GM03348 (cell line): Measurements from ENCODE around the gene NT5C1A.

ENCODE experiments used
- DNase-seq: peaks from one replicate; pipeline ENCODE4 v3.0.0; 2012; ENCODE audit warnings: low spot score

The NT5C1A gene

DNA sequence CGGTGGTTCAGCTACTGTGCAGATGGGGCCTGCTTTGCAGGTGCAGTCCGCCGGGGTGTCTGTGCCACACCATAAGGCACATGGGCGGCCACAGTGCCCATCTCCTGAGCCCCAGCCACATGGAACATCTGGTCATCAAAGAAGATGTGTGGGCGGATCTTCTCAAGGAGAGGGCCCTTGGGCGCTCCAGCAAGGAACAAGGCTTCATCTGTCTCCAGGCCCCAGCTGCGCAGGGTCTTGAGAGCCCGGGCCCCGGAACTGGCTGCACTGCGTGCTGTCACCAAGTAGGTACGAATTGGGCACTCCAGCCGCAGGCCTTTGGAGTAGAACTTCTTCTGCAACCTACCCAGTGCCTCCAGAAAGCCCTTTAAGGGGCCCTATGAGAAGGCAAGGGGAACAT is 12.8 kb downstream of the NT5C1A start:
- no peak for DNase-seq

DNA sequence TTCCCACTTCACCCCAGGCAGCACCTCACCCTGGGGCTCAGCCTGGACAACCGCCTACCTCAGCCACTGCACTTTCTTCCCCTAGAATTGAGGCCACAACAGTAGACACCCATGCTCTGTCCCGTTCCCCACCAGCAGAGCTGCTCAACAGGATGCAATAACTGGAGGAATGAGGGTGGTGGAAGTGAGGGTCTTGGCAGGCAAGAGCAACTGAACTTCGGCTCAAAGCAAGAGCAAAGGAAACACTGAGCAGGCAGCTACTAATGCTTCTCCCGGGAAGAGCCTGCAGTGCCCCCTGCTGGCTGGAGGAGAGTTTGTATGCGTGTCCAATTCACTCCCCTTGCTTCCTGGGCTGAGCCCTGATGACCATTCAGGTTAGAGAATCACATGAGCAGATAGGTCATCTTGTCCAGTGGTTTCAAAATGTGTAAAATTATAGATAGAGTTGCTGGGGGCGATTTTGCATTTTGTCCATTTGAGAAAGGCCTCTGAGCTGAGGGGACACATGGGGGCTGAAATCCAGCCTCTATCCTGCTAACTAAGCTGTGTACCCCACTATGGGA is 13.9 kb downstream of the NT5C1A start:
- DNase-seq: peak; percentile 73

- peak; percentile 76 for DNase-seq
Measured at GRCh38 chr1:39657402-39657801, 14.5 kb downstream of the NT5C1A start.

GRCh38 chr1:39656391-39656790 is 15.5 kb downstream of the NT5C1A start:
- no peak for DNase-seq

- no peak for DNase-seq
Measured at GRCh38 chr1:39655578-39656268, 16.2 kb downstream of the NT5C1A start.

DNA sequence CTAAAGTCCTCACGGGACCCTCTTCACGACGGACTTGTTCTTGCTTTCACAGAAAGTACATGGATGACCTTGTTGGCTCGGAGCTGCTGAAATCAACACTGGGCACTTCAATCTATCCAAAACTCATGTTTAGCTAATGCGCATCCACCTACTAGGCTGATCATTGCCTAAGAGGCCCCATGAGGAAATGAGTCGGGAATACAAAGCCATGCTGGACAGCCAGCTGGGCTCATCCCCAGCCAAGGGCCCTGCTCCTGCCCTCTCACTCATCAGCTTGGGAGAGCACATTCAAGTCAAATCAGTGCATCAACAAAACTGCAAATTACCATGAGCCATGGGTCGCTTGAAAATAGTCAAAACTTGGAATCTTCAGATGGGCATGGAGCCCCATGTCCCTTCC is 17.6 kb downstream of the NT5C1A start:
- no peak for DNase-seq

- peak; percentile 88 for DNase-seq
Measured at GRCh38 chr1:39653546-39654031, 18.3 kb downstream of the NT5C1A start.

GRCh38 chr1:39652554-39652953 is 19.4 kb downstream of the NT5C1A start:
- DNase-seq: no peak

DNA sequence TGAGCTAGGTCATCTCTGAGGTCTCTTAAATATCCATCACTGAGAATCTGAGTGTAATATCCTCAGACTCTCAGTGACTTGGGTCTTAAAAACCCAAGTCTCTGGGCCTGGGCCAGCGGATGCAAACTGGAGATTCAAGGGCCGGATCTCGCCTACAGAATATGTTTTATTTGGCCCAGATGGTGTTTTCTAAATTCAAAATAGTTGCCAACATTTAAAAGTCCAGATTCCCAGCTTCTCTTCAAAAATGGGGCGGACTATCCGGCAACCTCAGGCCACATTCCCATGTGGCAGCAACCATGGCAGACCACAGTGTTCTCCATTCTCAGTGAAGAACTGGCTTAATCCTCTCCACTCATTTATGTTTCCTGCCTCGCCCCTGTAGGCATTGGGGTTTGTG is 19.8 kb downstream of the NT5C1A start:
- DNase-seq: no peak

- no peak for DNase-seq
Measured at GRCh38 chr1:39650431-39650830, 21.5 kb downstream of the NT5C1A start.

- DNase-seq: no peak
Measured at GRCh38 chr1:39649636-39650185, 22.2 kb downstream of the NT5C1A start.

DNA sequence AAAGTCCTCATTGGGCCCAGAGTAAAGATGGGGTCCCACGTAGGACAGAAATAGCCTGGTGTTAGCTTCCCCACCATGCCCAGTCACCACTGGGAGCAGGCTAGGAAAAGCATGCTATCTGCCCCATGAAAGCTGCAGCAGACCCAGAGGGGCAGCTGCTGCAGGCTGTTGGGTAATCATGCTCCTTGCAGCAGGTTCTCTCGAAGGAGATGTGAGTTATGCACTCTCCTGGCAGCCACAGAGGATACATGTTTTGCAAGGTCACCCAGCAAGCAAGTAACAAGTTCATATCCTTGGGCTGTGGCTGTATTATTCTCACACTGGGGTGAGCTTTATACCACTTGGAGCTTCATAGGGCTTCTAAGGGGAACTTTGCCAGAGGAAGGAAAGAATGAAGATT is 23.4 kb downstream of the NT5C1A start:
- no peak for DNase-seq

- no peak for DNase-seq
Measured at GRCh38 chr1:39647247-39647646, 24.7 kb downstream of the NT5C1A start.

- peak; percentile 72 for DNase-seq
Measured at GRCh38 chr1:39646232-39647081, 25.4 kb downstream of the NT5C1A start.

DNA sequence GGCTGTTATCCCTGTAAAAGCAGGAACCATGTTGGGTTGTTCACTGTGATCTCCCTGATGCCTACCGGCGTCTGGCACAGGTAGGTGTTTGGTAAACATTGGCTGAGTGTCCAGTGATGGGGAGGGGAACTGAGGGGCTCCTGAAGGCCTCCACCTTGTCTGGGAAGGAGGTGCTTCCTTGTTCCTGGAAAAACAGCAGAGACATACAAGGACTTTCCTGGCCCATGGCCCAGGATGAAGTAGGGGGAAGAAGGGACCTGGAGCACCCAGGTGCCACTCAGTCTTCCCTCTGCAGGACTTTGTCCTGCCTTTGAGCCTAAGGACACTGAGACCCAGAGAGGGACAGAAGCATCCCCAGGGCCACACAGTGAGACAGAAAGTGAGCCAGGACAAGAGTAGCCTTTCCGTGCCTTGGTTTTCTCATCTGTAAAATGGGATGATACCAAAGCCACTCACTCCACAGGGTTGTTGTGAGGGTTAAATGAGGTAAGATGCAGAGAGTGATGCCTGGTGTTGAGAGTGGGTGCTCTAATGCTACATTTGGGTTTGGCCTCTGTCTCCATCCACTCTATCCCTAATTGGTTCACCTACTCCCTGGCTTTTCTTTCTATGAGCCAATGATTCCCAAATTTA is 26.4 kb downstream of the NT5C1A start:
- no peak for DNase-seq

DNA sequence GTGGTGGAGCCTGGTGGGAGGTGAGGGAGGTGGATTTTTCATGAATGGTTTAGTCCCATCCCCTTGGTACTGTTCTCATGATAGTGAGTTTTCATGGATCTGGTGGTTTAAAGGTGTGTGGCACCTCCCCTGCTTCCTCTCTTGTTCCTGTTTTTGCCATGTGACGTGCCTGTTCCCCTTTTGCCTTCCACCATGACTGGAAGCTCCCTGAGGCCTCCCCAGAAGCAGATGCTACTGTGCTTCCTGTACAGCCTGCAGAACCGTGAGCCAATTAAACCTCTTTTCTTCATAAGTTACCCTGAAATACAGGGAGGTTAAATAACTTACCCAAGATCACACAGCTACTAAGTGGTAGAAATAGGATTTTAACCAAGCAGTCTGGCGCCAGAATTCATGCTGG is 28.2 kb downstream of the NT5C1A start:
- DNase-seq: no peak

DNA sequence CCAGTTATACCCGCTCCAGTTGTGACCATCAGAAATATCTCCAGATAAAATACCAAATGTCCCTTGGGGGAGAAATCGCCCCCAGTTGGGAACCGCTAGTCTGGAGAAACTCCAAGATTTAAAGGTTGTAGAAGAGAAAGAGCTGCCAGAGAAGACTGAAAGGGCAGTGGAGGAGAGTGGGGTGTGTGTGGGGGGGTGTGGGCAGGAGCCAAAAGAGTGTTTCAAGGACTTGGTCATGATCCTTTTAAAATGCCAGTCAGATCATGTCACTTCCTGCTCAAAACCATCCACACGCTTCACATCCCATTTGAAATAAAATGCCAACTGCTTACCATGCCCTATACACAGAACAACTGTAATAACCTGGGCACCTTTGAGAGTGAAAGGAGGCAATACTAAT is 29.1 kb downstream of the NT5C1A start:
- peak; percentile 40 for DNase-seq

DNA sequence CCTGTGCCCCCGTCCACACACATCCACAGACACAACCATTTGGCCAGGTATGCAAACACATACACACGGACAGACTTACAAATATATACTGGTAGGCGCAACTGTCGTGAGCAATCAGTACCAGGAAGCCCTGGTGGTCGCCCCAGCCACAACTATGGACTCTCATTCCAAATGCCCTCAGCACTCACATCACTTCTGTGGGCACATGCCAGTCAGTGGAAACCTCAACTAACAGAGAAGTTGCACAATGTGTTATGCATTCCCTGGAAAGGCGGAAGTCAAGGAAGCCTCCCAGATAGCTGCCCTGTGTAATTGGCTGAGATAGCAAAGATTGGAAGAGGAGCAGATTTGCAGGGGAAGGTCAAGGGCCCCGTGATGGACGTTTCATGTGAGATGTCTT is 31.0 kb downstream of the NT5C1A start:
- no peak for DNase-seq

DNA sequence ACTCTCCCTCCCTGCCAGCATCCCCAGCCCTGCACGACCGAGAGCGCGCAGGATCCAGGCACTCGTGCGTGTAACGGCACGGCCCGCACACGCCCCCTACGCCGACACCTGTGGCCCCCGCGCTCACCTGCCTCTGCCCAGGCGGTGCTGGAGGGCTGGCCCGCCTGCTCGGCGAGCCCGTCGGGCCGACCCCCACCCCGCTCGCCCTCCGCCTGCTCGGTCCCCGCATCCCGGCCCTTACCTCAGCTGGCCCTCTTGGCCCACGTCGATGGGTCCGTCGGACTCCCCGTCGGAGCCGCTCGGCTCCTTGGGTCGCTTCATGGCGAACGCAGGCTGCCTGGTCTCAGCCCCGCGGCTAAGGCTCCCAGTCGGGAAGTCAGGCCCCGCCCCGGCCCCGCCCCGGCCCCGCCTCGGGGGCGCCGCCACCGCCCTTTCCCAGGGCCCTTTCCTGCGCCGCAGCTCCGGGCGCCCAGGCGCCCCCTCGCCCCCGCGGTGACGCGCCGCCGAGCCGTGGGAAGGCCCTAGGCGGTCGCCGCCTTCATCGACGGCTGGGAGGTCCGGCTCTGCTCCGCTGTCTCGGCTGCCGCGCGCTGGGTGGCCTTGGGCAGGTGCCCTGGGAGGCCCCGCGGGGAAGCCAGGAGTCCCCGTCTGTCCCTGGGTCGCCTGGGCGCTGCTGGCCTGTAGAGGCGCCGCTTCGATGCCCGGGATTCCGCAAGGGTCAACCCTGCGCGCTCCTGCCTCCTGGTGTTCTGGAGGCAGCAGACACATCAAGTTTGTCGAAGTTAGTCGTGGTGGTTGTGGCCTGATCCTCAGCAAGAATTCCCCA is 32.4 kb downstream of the NT5C1A start, which contains the start of gene HEYL:
TSS of gene HEYL (minus strand) at position 339 of the 826 bp plus-strand sequence. CDS start at position 321, 18 bp downstream.
- peak; percentile 60 for DNase-seq

GRCh38 chr1:39638965-39639304 is 33.0 kb downstream of the NT5C1A start:
- DNase-seq: no peak

DNA sequence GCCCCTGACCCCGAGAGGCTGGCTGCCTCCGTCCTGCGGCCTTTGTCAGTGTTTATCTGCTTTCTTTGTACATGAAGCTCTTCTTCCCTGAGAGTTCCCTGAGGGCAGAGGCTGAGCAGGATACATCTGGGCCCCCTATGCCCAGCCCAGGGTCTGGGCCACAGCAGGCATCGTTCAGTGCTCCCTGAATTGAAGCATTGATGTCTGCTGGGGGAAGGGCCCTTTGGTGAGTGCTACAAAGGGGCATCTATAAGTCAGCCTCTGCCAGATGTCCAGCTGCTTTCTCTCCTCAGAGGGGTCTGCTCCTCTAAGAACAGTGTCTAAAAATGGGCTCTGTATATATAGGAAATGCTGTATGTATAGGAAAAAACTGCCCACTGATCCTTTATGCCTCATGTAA is 34.5 kb downstream of the NT5C1A start:
- no peak for DNase-seq
